BJ (cell line): ENCODE results near the gene TOGARAM1. TPM values are rescaled to one million over a fixed set of nuclear protein-coding genes. Genes with fewer than 3 reads are reported as not detected.

Experiments used
- CTCF ChIA-PET: fragments of 350-600 bp; formaldehyde crosslinking; extraction: SDS; loops from one replicate; lab custom pipeline; 2021; ENCODE audit warnings: antibody characterized with exemption, inconsistent platforms; lab: Yijun Ruan, JAX
- POLR2A ChIA-PET: fragments of 300-600 bp; sonication (Branson Sonifier 250); formaldehyde crosslinking; extraction: SDS; loops from one replicate; lab custom pipeline; 2021; ENCODE audit warnings: antibody characterized with exemption; lab: Charles Lee
- DNase-seq: peaks from one replicate; pipeline ENCODE4 v3.0.0-alpha.2; 2011; ENCODE audit warnings: low read depth
- H3K27me3 ChIP-seq: 2 replicates; pipeline ENCODE4 v1.6.0; 2011; ENCODE audit warnings: low read length; ENCODE audit not compliant: control insufficient read depth, insufficient read depth
- H3K36me3 ChIP-seq: 2 replicates; pipeline ENCODE4 v1.5.1; 2011; ENCODE audit warnings: low read length; ENCODE audit not compliant: control insufficient read depth, insufficient read depth
- H3K4me3 ChIP-seq: 2 replicates; pipeline ENCODE4 v1.5.1; 2011; ENCODE audit warnings: low read depth, mild to moderate bottlenecking, control low read depth, low read length
- CTCF ChIP-seq: IDR thresholded peaks from 2 replicates; pipeline ENCODE4 v1.5.1; 2011; ENCODE audit warnings: low read depth, mild to moderate bottlenecking, control low read depth, inconsistent platforms, low read length, moderate library complexity; ENCODE audit not compliant: insufficient read depth
- polyA plus RNA-seq: library from polyadenylated mRNA; depleted of rRNA; stranded (reverse); fragments of >200 nt; gene quantifications from 2 replicates; pipeline ENCODE4 v1.2.3, GENCODE V29; 2011

TOGARAM1 gene
- polyA plus RNA-seq, 1 experiment: 5.4 TPM

GRCh38 chr14:45041641-45042040 is 79.7 kb downstream of the TOGARAM1 start:
- POLR2A ChIA-PET: no interaction called here
- CTCF ChIA-PET: interaction anchor here (1.1 kb wide), 1 partner anchor 74 kb away, joined by 3 read pairs; no protein-coding TSS in a partner anchor

GRCh38 chr14:45044638-45045037 is 82.6 kb downstream of the TOGARAM1 start:
- no peak for DNase-seq
- Histone ChIP-seq H3K36me3 (no peaks in the 10 kb centered on the region; the same call in 1 of the 2 replicates), H3K27me3 (no peaks in the 10 kb centered on the region), H3K4me3 (no peak overlapping the region)
- CTCF ChIA-PET: no interaction called here
- no peak for TF ChIP-seq CTCF
- POLR2A ChIA-PET: no interaction called here

More at GRCh38 chr14:45041641-45042040, 79.7 kb downstream of the TOGARAM1 start:
- peaks cover 1% of the 10 kb centered on the region; the same call in 1 of the 2 replicates for H3K36me3 ChIP-seq
- no peak overlapping the region for H3K4me3 ChIP-seq
- TF ChIP-seq CTCF: no peak
- no peaks in the 10 kb centered on the region for H3K27me3 ChIP-seq
- DNase-seq: no peak

GRCh38 chr14:45048385-45048784 is 86.4 kb downstream of the TOGARAM1 start:
- ChIA-PET CTCF (interaction anchor here (0.7 kb wide), 1 partner anchor 137 kb away, joined by 3 read pairs; no protein-coding TSS in a partner anchor), POLR2A (interaction anchor here (0.6 kb wide), 1 partner anchor 11 kb away, joined by 3 read pairs; no protein-coding TSS in a partner anchor)
- H3K36me3 ChIP-seq: peaks cover 2% of the 10 kb centered on the region
- no peak overlapping the region for H3K4me3 ChIP-seq
- DNase-seq: no peak
- no peak for TF ChIP-seq CTCF
- no peaks in the 10 kb centered on the region for H3K27me3 ChIP-seq

- ChIA-PET POLR2A (no interaction called here), CTCF (no interaction called here)
- TF ChIP-seq CTCF: no peak
- Histone ChIP-seq H3K4me3 (no peak overlapping the region), H3K27me3 (no peaks in the 10 kb centered on the region), H3K36me3 (peaks cover 2% of the 10 kb centered on the region)
- no peak for DNase-seq
Observed at GRCh38 chr14:45051180-45051579, 89.2 kb downstream of the TOGARAM1 start.

- TF ChIP-seq CTCF: no peak
- no peaks in the 10 kb centered on the region for H3K27me3 ChIP-seq
- POLR2A ChIA-PET: no interaction called here
- no peak overlapping the region for H3K4me3 ChIP-seq
- CTCF ChIA-PET: interaction anchor here (1.4 kb wide), 1 partner anchor 139 kb away, joined by 3 read pairs; no protein-coding TSS in a partner anchor
- DNase-seq: no peak
- H3K36me3 ChIP-seq: peaks cover 2% of the 10 kb centered on the region
Observed at GRCh38 chr14:45051896-45052295, 89.9 kb downstream of the TOGARAM1 start.
